ENCODE data around the gene ZNF511.
A peak's percentile ranks its signal among the peaks of the same experiment; 100 is the strongest.

Gene ZNF511

DNA sequence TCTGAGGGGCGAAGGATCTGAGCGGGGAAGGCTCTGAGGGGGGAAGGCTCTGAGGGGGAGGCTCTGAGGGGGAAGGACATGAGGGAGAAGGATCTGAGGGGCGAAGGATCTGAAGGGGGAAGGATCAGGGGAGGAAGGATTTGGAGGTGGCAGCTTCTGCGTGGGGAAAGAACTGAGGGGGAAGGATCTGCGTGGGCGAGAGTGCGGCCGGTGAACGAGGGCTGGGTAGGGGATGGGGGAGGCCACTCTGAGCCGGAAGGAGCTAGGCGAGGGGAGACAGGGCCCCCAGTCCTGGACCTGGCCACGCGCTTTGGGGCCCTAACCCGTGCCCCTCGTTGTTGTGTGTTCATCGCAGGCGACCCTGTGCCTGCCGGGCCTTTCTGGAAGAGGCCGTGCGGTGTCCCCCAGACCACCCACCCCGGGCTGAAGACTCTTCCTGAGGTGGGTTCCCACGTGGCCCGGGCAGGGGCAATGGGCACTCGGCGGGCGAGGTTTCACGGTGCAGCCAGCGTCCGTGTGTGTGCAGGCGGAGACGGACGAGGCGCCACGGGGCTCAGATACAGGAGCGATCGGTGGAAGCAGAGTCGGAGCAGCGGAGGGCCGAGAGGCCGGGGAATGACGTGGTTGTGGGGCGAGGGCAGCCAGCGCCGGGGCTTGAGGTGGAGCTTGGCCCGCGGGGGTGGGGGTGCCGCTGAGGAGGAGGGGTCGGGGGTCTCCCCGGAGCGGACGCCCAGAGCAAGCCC, 26.0 kb downstream of the ZNF511 start:
- TF ChIP-seq, protein P1, sequence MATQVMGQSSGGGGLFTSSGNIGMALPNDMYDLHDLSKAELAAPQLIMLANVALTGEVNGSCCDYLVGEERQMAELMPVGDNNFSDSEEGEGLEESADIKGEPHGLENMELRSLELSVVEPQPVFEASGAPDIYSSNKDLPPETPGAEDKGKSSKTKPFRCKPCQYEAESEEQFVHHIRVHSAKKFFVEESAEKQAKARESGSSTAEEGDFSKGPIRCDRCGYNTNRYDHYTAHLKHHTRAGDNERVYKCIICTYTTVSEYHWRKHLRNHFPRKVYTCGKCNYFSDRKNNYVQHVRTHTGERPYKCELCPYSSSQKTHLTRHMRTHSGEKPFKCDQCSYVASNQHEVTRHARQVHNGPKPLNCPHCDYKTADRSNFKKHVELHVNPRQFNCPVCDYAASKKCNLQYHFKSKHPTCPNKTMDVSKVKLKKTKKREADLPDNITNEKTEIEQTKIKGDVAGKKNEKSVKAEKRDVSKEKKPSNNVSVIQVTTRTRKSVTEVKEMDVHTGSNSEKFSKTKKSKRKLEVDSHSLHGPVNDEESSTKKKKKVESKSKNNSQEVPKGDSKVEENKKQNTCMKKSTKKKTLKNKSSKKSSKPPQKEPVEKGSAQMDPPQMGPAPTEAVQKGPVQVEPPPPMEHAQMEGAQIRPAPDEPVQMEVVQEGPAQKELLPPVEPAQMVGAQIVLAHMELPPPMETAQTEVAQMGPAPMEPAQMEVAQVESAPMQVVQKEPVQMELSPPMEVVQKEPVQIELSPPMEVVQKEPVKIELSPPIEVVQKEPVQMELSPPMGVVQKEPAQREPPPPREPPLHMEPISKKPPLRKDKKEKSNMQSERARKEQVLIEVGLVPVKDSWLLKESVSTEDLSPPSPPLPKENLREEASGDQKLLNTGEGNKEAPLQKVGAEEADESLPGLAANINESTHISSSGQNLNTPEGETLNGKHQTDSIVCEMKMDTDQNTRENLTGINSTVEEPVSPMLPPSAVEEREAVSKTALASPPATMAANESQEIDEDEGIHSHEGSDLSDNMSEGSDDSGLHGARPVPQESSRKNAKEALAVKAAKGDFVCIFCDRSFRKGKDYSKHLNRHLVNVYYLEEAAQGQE (IDR thresholded peaks at IDR 0.05; ENCODE audit: low read depth): no peak
- TF ChIP-seq FOXM1 (IDR thresholded peaks at IDR 0.05; ENCODE audit: borderline replicate concordance, low read depth) (no peak), NFIC (IDR thresholded peaks at IDR 0.05) (no peak), EGR1 (IDR thresholded peaks at IDR 0.05) (no peak), TCF12 (IDR thresholded peaks at IDR 0.05; ENCODE audit: low read depth) (no peak)
- TF ChIP-seq, protein P2, sequence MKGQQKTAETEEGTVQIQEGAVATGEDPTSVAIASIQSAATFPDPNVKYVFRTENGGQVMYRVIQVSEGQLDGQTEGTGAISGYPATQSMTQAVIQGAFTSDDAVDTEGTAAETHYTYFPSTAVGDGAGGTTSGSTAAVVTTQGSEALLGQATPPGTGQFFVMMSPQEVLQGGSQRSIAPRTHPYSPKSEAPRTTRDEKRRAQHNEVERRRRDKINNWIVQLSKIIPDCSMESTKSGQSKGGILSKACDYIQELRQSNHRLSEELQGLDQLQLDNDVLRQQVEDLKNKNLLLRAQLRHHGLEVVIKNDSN (IDR thresholded peaks at IDR 0.05): no peak
- TF ChIP-seq, protein P3, sequence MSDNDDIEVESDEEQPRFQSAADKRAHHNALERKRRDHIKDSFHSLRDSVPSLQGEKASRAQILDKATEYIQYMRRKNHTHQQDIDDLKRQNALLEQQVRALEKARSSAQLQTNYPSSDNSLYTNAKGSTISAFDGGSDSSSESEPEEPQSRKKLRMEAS (IDR thresholded peaks at IDR 0.05): no peak

DNA sequence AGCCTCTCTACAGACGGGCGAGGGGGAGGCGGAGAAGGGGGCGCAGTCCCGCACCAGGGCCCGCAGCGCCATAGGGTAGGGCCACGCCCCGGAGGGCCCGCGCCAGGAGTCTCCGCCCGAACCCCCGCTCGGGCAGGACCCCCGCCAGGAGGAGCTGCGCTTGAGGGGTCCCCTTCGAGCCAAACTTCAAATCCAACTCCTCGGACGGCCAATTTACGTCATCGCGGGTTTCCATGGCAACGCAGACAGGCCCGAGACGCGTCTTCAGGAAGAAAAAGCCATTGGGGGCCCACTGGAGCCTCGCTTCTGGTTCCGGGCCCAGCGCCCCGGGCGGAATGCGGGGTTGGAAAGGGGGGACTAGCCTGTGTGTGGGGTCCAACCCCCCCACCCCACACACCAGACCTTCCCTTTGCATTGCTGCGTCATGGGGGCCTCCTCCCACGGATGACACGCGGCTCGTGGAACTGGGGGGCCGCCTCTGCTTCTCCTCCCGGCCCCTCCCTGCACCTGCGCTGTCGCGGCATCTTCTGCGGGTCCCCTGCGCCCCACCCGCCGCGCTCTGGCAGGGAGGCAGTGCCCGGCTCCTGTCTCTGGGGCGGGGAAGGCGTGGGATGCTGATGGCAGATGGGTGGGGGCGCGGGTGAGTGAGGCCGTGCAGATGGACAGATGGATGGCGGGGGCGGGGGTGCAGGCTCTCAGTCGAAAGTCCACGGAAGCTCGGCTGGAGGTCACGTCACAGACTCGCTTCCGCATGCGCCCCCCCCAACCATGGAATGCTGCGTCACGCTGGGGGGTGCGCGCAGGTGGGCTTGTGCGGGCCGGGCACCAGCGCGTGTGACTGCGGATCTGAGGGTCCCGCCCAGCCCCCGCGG, 26.8 kb downstream of the ZNF511 start:
- TF ChIP-seq CREB1 (IDR thresholded peaks at IDR 0.05; ENCODE audit: low read depth) (no peak; the same call in 1 of the 2 replicates), CEBPB (IDR thresholded peaks at IDR 0.05) (no peak), EP300 (IDR thresholded peaks at IDR 0.05; ENCODE audit: borderline replicate concordance) (no peak), TAF1 (IDR thresholded peaks at IDR 0.05; ENCODE audit: low read depth) (no peak), TEAD4 (IDR thresholded peaks at IDR 0.05) (peak; percentile 14; the same call in 1 of the 2 replicates), ZBTB7A (IDR thresholded peaks at IDR 0.05; ENCODE audit: low read depth) (peak; percentile 99), FOXM1 (IDR thresholded peaks at IDR 0.05; ENCODE audit: borderline replicate concordance, low read depth) (no peak), TCF12 (IDR thresholded peaks at IDR 0.05; ENCODE audit: low read depth) (0 out of 2 replicates have a peak, but pooled peaks have one; percentile 2), EGR1 (IDR thresholded peaks at IDR 0.05) (peak; percentile 65), RAD21 (IDR thresholded peaks at IDR 0.05; ENCODE audit: low read depth) (no peak), YY1 (IDR thresholded peaks at IDR 0.05; ENCODE audit: low read depth) (0 out of 2 replicates have a peak, but pooled peaks have one; percentile 5), NFIC (IDR thresholded peaks at IDR 0.05) (no peak)
- TF ChIP-seq, protein P1 (IDR thresholded peaks at IDR 0.05; ENCODE audit: low read depth): no peak
- TF ChIP-seq, protein P3 (IDR thresholded peaks at IDR 0.05): no peak
- TF ChIP-seq, protein P2 (IDR thresholded peaks at IDR 0.05): no peak

DNA sequence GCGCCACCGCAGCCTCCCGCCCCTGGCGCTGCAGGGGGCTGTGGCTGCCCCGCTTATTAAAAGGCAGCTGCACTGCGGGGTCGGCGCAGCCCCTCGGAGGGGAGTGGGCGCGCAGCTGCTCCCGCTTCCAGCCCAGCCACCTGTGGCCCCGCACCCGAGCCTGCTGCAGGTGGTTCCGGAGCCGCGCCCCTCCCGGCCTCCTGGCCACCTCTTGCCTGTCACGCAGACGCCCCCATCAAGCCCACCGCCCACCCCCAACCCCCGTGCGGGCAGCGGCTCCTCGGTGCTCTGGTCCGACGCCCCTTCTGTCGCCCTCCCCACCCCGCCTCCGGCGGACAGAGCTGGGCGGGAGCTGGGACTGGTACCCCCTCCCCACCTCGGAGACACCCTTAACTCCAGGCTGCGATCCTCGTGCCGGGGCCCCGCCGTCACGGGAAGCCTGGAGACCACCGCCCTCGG, 27.4 kb downstream of the ZNF511 start:
- TF ChIP-seq ZBTB7A (IDR thresholded peaks at IDR 0.05; ENCODE audit: low read depth): peak; percentile 95
- no peak for TF ChIP-seq CEBPB (IDR thresholded peaks at IDR 0.05)
- TF ChIP-seq TEAD4 (IDR thresholded peaks at IDR 0.05): no peak

DNA sequence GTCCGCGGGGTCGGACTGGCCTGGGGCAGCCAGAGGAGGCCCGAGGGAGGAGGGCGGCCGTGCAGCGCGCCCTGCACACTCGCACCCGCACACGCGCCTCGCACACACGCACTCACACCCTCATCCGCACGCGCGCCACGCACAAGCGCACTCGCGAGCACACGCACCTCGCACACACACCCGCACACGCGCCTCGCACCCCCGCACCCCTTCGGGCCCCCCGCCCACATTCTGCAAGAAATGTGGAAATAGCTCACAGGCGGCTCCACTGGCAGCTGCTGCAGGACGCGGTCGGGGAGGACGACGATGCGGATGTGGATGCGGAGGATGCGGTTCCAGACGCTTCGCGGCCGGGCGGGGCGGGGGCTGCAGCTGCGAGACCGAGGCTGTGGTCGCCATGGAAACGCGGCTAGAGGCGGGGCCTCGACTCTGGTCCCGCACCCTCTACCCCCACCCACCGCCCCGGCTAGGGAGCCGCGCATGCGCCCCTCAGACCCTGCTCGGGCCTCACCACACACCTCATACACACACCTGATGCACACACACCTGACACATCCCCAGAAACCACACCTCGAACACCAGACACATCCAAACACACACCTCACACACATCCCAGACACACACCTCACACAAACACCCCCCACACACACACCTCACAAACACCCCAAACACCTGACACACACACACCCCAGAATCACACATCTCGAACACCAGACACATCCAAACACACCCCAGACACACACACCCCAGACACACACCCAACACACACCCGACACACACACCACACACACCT, 28.1 kb downstream of the ZNF511 start, which contains the start of gene CALY:
CALY (minus strand) TSS at position 320 of the 793 bp plus-strand sequence. CDS start 7,907 bp downstream, outside the sequence.
- TF ChIP-seq EP300 (IDR thresholded peaks at IDR 0.05; ENCODE audit: borderline replicate concordance) (no peak), TAF1 (IDR thresholded peaks at IDR 0.05; ENCODE audit: low read depth) (no peak), RAD21 (IDR thresholded peaks at IDR 0.05; ENCODE audit: low read depth) (no peak)
- TF ChIP-seq, protein P2 (IDR thresholded peaks at IDR 0.05): no peak
